K562 (cell line): ENCODE measurements around the gene PGAM2. TPM values are rescaled to one million over a fixed set of nuclear protein-coding genes. Genes with fewer than 3 reads are reported as not detected.

Experiments
- ELF4 ChIP-seq: fragments of 450-650 bp; formaldehyde crosslinking; IDR thresholded peaks from 2 replicates; pipeline ENCODE4 v1.4.0; 2022; ENCODE audit warnings: missing genetic modification characterization
- ESRRB ChIP-seq: fragments of 250-450 bp; sonication (Bioruptor Pico); IDR thresholded peaks from 2 replicates; pipeline ENCODE4 v1.5.0; 2020; ENCODE audit warnings: mild to moderate bottlenecking, moderate library complexity, borderline replicate concordance
- ETS1 ChIP-seq: conservative IDR thresholded peaks from 2 replicates; pipeline ENCODE4 v1.6.1; 2011; ENCODE audit warnings: low read depth, mild to moderate bottlenecking, low read length; ENCODE audit not compliant: control insufficient read depth
- TSHZ1 ChIP-seq: fragments of 250-450 bp; sonication (Bioruptor Pico); IDR thresholded peaks from 2 replicates; pipeline ENCODE4 v1.4.0; 2020; ENCODE audit warnings: mild to moderate bottlenecking, moderate library complexity
- ZBTB11 ChIP-seq, 3 experiments: fragments of 200-800 bp in 1 of 3; fragments of 250-450 bp in 1 of 3; fragments of 450-650 bp in 1 of 3; sonication (Bioruptor Pico) in 1 of 3; sonication (Bioruptor generic) in 1 of 3; formaldehyde crosslinking in 1 of 3; IDR thresholded peaks; 2 replicates each; pipeline versions ENCODE4 v1.6.1 to v1.8.0; 2016 to 2022; ENCODE audit warnings: mild to moderate bottlenecking in 2 of 3, missing genetic modification characterization in 2 of 3, missing compliant biosample characterization in 1 of 3, moderate library complexity in 1 of 3
- ZFP1 ChIP-seq: fragments of 450-650 bp; formaldehyde crosslinking; IDR thresholded peaks from 2 replicates; pipeline ENCODE4 v1.4.0; 2020; ENCODE audit warnings: mild to moderate bottlenecking, mixed read lengths
- ZNF584 ChIP-seq: fragments of 200-800 bp; sonication (Bioruptor generic); IDR thresholded peaks from 2 replicates; pipeline ENCODE4 v1.6.1; 2016; ENCODE audit warnings: low read depth, mild to moderate bottlenecking, missing genetic modification characterization, missing compliant biosample characterization
- polyA plus RNA-seq, 8 experiments: library from polyadenylated mRNA; depleted of rRNA in 4 of 8; stranded (reverse) in 5 of 8; unstranded in 3 of 8; fragments of >200 nt; fragmentation: Nextera tagmentation in 2 of 8; fragmentation: Illumina TruSeq in 1 of 8; extraction: Ambion mirVana in 2 of 8; extraction: Trizol in 1 of 8; gene quantifications; 2 replicates each; pipeline versions ENCODE4 v1.2.1 to v1.2.3, GENCODE V29; 2011 to 2014; ENCODE audit warnings: inconsistent platforms in 1 of 8, missing spikeins in 1 of 8
- total RNA-seq, 7 experiments: library from RNA; depleted of rRNA in 6 of 7; stranded (reverse); fragments of >200 nt in 6 of 7; fragmentation: Illumina TruSeq in 2 of 7; extraction: Trizol in 2 of 7; gene quantifications; 2 replicates each; pipeline versions ENCODE4 v1.2.1 to v1.2.3, GENCODE V29; 2011 to 2021; ENCODE audit warnings: low replicate concordance in 1 of 7

The PGAM2 gene
- total and polyA plus RNA-seq, 9 of the 15 experiments (the other 6 are each of a cell fraction or from before 2014, with no cell fraction given) = not detected

- no peak for TF ChIP-seq TSHZ1 (CRISPR knock-in tag)
- TF ChIP-seq ZNF584 (CRISPR knock-in tag) = no peak
- no peak for TF ChIP-seq ETS1
- TF ChIP-seq ZBTB11 (CRISPR knock-in tag; IDR thresholded peaks at IDR 0.05) = no peak
- TF ChIP-seq ESRRB (CRISPR knock-in tag) = no peak
- no peak for TF ChIP-seq ZFP1 (CRISPR knock-in tag)
- no peak for TF ChIP-seq ELF4 (CRISPR knock-in tag)
Observed at GRCh38 chr7:44084701-44085100, 19.3 kb upstream of the PGAM2 start (continued).
